Stomach (tissue), 9 donors: ENCODE measurements around the gene RAPGEFL1. TPM values are rescaled to one million over a fixed set of nuclear protein-coding genes. Genes with fewer than 3 reads are reported as not detected.

Source experiments
- DNase-seq, 2 donors: peaks; one replicate each; pipeline versions ENCODE4 v3.0.0 to v3.0.0-alpha.2; 2013 to 2019
- H3K27ac ChIP-seq, 5 donors: fragments of 200-600 bp in 4 of 5; sonication (generic) in 4 of 5; one replicate each; pipeline ENCODE4 v1.5.1; 2013 to 2019; ENCODE audit warnings: mild to moderate bottlenecking in 1 of 5, moderate library complexity in 1 of 5
- H3K27me3 ChIP-seq, 3 donors: fragments of 200-600 bp; sonication (generic); one replicate each; pipeline ENCODE4 v1.5.1; 2017 to 2019; ENCODE audit warnings: mixed run types in 1 of 3
- H3K36me3 ChIP-seq, 4 donors: fragments of 200-600 bp; sonication (generic); 1 replicate in 3 of 4; 2 replicates in 1 of 4; pipeline ENCODE4 v1.5.1; 2016 to 2019
- H3K4me1 ChIP-seq, 4 donors: fragments of 200-600 bp; sonication (generic); one replicate each; pipeline ENCODE4 v1.5.1; 2016 to 2019
- H3K4me3 ChIP-seq, 4 donors: fragments of 200-600 bp; sonication (generic) in 3 of 4; one replicate each; pipeline ENCODE4 v1.5.1; 2016 to 2019; ENCODE audit warnings: mild to moderate bottlenecking in 1 of 4
- H3K9me3 ChIP-seq, 4 donors: fragments of 200-600 bp; sonication (generic); one replicate each; pipeline ENCODE4 v1.5.1; 2016 to 2019
- EP300 ChIP-seq: sonication (generic); formaldehyde crosslinking; IDR thresholded peaks from one replicate; pipeline ENCODE4 v1.6.1; 2017; ENCODE audit warnings: antibody characterized with exemption
- POLR2A ChIP-seq, 4 donors: fragments of 450-650 bp; IDR thresholded peaks; one replicate each; pipeline ENCODE4 v1.6.1; 2016; ENCODE audit warnings: antibody characterized with exemption in 4 of 4, control low read depth in 2 of 4, mild to moderate bottlenecking in 1 of 4, moderate library complexity in 1 of 4
- POLR2AphosphoS5 ChIP-seq, 3 donors: sonication (generic); formaldehyde crosslinking; IDR thresholded peaks; one replicate each; pipeline ENCODE4 v1.6.1; 2016; ENCODE audit warnings: antibody characterized with exemption in 3 of 3
- WGBS, 5 donors: extraction: QIAGEN DNeasy Blood & Tissue Kit in 3 of 5; methylation state at CpG; one replicate each; pipeline versions ENCODE4 v1.1.5 to v1.1.7; 2013 to 2018; 5-methylcytosine and 5-hydroxymethylcytosine counted together
- intact Hi-C: fragments of 100-400 bp; cut with DNase I; formaldehyde crosslinking; loops from one replicate; pipeline ENCODE4 v1.15.1; 2023; ENCODE audit warnings: low total_unique reads
- polyA plus RNA-seq, 3 donors: library from polyadenylated mRNA; stranded (reverse); fragments of 200-250 nt; gene quantifications; one replicate each; pipeline ENCODE4 v1.2.3, GENCODE V29; 2013
- total RNA-seq, 5 donors: library from RNA; depleted of rRNA; stranded (reverse); fragments of >200 nt; gene quantifications; one replicate each; pipeline versions ENCODE4 v1.1.0 to v1.2.3, GENCODE V29; 2014 to 2016
- TF ChIP-seq, protein P1 (sequence below), 7 experiments: fragments of 450-650 bp in 4 of 7; fragments of 200-600 bp in 3 of 7; sonication (generic) in 3 of 7; IDR thresholded peaks; one replicate each; pipeline ENCODE4 v1.5.1; 2016 to 2019; ENCODE audit warnings: antibody characterized with exemption in 7 of 7, control low read depth in 2 of 7, mild to moderate bottlenecking in 1 of 7
- donor health status: healthy with polysubstance abuse.
- donor health status: Bipolar disorder and iron deficiency.
- donor health status: healthy.

RAPGEFL1 gene
- total and polyA plus RNA-seq, 8 donors: 5.2 to 294 (median 24.6) TPM

DNA sequence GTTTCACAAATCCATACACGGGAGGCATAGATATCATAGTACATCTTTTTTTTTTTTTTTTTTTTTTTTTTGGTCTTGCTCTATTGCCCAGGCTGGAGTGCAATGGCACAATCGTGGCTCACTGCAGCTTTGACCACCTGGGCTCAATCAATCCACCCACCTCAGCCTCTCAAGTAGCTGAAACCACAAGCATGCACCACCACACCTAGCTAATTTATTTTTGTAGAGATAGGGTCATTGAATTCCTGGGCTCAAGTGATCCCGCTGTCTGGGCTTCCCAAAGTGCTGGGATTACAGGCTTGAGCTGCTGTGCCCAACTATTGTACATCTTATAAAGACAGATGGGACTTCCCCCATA, 3.5 kb upstream of the RAPGEFL1 start:
- intact Hi-C loops: no loop called here
- Histone ChIP-seq H3K36me3 (peaks cover 39 to 74% (median 68%) of the 10 kb centered on the region in 4 donors), H3K4me1 (peaks cover 24 to 30% (median 27%) of the 10 kb centered on the region in 4 donors), H3K4me3 (no peak overlapping the region), H3K9me3 (no peaks in the 10 kb centered on the region), H3K27me3 (peaks cover 0 to 8% (median 0%) of the 10 kb centered on the region in 3 donors), H3K27ac (no peak overlapping the region)
- no peak for DNase-seq
- TF ChIP-seq, protein P1, sequence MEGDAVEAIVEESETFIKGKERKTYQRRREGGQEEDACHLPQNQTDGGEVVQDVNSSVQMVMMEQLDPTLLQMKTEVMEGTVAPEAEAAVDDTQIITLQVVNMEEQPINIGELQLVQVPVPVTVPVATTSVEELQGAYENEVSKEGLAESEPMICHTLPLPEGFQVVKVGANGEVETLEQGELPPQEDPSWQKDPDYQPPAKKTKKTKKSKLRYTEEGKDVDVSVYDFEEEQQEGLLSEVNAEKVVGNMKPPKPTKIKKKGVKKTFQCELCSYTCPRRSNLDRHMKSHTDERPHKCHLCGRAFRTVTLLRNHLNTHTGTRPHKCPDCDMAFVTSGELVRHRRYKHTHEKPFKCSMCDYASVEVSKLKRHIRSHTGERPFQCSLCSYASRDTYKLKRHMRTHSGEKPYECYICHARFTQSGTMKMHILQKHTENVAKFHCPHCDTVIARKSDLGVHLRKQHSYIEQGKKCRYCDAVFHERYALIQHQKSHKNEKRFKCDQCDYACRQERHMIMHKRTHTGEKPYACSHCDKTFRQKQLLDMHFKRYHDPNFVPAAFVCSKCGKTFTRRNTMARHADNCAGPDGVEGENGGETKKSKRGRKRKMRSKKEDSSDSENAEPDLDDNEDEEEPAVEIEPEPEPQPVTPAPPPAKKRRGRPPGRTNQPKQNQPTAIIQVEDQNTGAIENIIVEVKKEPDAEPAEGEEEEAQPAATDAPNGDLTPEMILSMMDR (IDR thresholded peaks at IDR 0.05): no peak
- no peak for TF ChIP-seq POLR2A (IDR thresholded peaks at IDR 0.05)
- 58 to 73% (median 65%) methylated on average over 3 of the region's 3 CpGs for WGBS, 5 donors

DNA sequence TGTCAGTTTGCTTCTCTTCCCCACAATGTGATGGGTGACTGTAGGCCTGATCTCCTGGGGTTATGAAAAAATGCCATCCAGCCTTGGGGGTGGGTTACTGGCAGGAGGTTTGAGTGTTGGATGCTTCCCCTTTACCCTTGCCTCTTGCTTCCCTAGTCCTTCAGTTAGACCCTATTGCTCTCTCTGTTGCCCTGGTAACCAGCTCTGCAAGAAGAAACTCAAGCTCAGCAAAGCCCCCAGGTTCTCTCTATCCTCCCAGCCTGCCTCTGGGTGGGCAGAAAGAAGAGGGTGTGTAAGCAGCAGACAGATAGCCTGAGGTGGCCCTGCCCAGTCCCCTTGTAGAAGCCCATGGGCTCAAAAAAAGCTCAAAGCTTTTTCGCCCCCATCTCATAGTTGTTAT, 2.8 kb upstream of the RAPGEFL1 start:
- no peak overlapping the region for H3K27ac ChIP-seq
- WGBS, 5 donors: 74 to 100% (median 95%) methylated on average over 1 of the region's 1 CpG
- H3K4me1 ChIP-seq: peaks cover 24 to 38% (median 27%) of the 10 kb centered on the region in 4 donors
- peaks cover 35 to 67% (median 61%) of the 10 kb centered on the region in 4 donors for H3K36me3 ChIP-seq
- TF ChIP-seq EP300 (no peak), POLR2AphosphoS5 (IDR thresholded peaks at IDR 0.05) (no peak), POLR2A (IDR thresholded peaks at IDR 0.05) (no peak)
- TF ChIP-seq, protein P1 (IDR thresholded peaks at IDR 0.05): no peak
- H3K9me3 ChIP-seq: no peaks in the 10 kb centered on the region
- H3K4me3 ChIP-seq: no peak overlapping the region
- intact Hi-C loops: no loop called here
- peaks cover 0 to 8% (median 0%) of the 10 kb centered on the region in 3 donors for H3K27me3 ChIP-seq
- DNase-seq: no peak

DNA sequence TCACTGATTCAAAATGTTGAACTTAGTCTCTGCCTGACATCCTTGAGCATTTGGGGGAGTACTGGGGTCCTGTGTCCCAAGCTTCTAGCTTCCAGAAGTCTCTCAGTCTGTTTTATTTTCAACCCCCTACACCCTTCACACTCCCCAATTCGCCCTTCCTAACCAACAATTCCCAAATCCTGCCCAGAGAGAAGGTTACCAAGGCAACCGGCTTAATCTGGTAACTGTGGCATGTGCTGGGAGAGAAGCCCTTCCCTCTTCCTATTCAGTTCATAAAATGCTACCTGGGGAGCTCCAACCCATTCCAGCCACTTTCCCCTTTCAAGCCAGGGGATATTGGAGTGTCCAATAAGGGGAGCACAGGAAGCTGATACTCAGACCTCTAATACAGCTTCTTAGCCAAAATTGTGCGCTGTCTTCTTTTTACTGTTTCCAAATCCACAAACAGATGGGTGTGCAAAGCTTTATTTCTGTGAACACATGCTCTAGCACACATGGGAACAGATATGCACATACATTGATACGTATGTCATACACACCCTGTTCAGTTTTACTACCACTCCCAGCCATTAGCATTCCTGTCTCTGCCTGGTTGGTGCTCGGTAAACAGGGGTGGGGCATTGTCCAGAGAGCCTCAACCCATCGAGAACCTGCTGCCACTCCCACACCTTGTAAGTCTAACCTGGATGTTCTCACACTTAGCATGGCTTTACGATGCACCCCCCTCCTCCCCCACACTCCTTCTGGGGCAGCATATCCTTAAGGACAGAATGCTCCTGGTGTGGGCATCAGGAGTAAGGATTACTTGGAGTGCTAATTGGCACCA, 1.1 kb upstream of the RAPGEFL1 start:
- peak; percentile 60 to 92 for DNase-seq
- TF ChIP-seq POLR2AphosphoS5 (IDR thresholded peaks at IDR 0.05) (peak in 2 of 3 donors; percentile 38 to 67), EP300 (no peak), POLR2A (IDR thresholded peaks at IDR 0.05) (no peak)
- Histone ChIP-seq H3K4me3 (no peak overlapping the region), H3K9me3 (no peaks in the 10 kb centered on the region), H3K27ac (peak overlapping the region; percentile 66 to 77 (median 75)), H3K36me3 (peaks cover 19 to 51% (median 44%) of the 10 kb centered on the region in 4 donors), H3K27me3 (peaks cover 0 to 8% (median 0%) of the 10 kb centered on the region in 3 donors), H3K4me1 (peaks cover 31 to 54% (median 37%) of the 10 kb centered on the region in 4 donors)
- intact Hi-C loops: no loop called here
- WGBS, 5 donors: 55 to 77% (median 67%) methylated on average over 7 of the region's 7 CpGs

DNA sequence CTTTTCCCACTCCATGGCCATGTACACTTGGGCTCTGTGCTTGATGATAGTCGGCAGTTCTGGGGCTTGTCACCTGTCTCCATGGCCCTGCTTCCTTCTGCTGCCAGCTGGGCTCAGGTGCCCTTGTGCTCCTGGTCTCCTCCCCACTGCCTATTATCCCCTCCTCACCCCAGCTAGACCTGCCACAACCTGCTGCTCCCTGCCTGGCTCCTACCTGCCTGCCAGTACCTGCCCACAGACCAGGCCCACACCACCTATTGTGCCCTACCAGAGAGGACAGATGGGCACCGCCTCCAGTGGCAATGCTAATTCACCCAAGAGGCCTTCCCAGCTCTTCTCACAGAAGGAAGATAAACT, 538 bp upstream of the RAPGEFL1 start:
- WGBS, 5 donors: 58 to 72% (median 65%) methylated on average over 2 of the region's 2 CpGs
- peak in 1 of 2 donors; percentile 34 for DNase-seq
- TF ChIP-seq EP300: no peak
- TF ChIP-seq POLR2A (IDR thresholded peaks at IDR 0.05): no peak
- no peak for TF ChIP-seq POLR2AphosphoS5 (IDR thresholded peaks at IDR 0.05)
- TF ChIP-seq, protein P1 (IDR thresholded peaks at IDR 0.05): no peak
- H3K27ac ChIP-seq: peak overlapping the region; percentile 66 to 77 (median 75)
- H3K27me3 ChIP-seq: peaks cover 0 to 8% (median 0%) of the 10 kb centered on the region in 3 donors
- H3K4me3 ChIP-seq: peak overlapping the region in 2 of 4 donors; percentile 52 to 61
- intact Hi-C loops: no loop called here
- peaks cover 37 to 57% (median 43%) of the 10 kb centered on the region in 4 donors for H3K4me1 ChIP-seq
- peaks cover 13 to 45% (median 38%) of the 10 kb centered on the region in 4 donors for H3K36me3 ChIP-seq
- H3K9me3 ChIP-seq: no peaks in the 10 kb centered on the region
